ENCODE results near the gene DNAH10.

GRCh38 chr12:123917337-123917850 lies 155.3 kb downstream of the DNAH10 start:
- TF ChIP-seq CTCF (conservative IDR thresholded peaks at IDR 0.05; ENCODE audit: low read length), result no peak
- no peak for TF ChIP-seq EZH2phosphoT487 (IDR thresholded peaks at IDR 0.05; ENCODE audit: borderline replicate concordance, low read depth, low read length)
